Epithelial cell of proximal tubule (primary cell): ENCODE results near the gene EML1. TPM values are rescaled to one million over a fixed set of nuclear protein-coding genes. Genes with fewer than 3 reads are reported as not detected.

ENCODE experiments used
- DNase-seq: peaks from one replicate; pipeline ENCODE4 v3.0.0-alpha.2; 2011; ENCODE audit warnings: low read depth
- H3K4me3 ChIP-seq: 2 replicates; pipeline ENCODE4 v1.5.1; 2011; ENCODE audit warnings: low read depth, mild to moderate bottlenecking, low read length
- CTCF ChIP-seq: conservative IDR thresholded peaks from 2 replicates; pipeline ENCODE4 v1.5.1; 2012; ENCODE audit warnings: low read depth, mild to moderate bottlenecking, low read length
- total RNA-seq: library from RNA; depleted of rRNA; stranded (reverse); fragments of >200 nt; gene quantifications from 2 replicates; pipeline ENCODE4 v1.2.3, GENCODE V29; 2015

EML1 gene
- total RNA-seq, 1 donor from 2014 or later = 25.1 TPM

GRCh38 chr14:99918781-99919180 lies 125.6 kb downstream of the EML1 start:
- DNase-seq = no peak
- no peak overlapping the region for H3K4me3 ChIP-seq
- no peak for TF ChIP-seq CTCF

GRCh38 chr14:99921425-99921824 lies 128.2 kb downstream of the EML1 start:
- no peak overlapping the region for H3K4me3 ChIP-seq
- DNase-seq = no peak

GRCh38 chr14:99924379-99924778 lies 131.2 kb downstream of the EML1 start:
- no peak for DNase-seq
- H3K4me3 ChIP-seq = no peak overlapping the region
- TF ChIP-seq CTCF = no peak

More at GRCh38 chr14:99921425-99921824, 128.2 kb downstream of the EML1 start:
- TF ChIP-seq CTCF = no peak

- no peak overlapping the region for H3K4me3 ChIP-seq
These were observed 132.3 kb downstream of the EML1 start for GRCh38 chr14:99925471-99925870.

GRCh38 chr14:99928963-99929362 lies 135.8 kb downstream of the EML1 start:
- TF ChIP-seq CTCF = no peak
- no peak for DNase-seq
- H3K4me3 ChIP-seq = no peak overlapping the region

More at GRCh38 chr14:99925471-99925870, 132.3 kb downstream of the EML1 start:
- no peak for DNase-seq
- TF ChIP-seq CTCF = no peak

GRCh38 chr14:99929601-99930000 lies 136.4 kb downstream of the EML1 start:
- H3K4me3 ChIP-seq = no peak overlapping the region
- no peak for DNase-seq
- no peak for TF ChIP-seq CTCF

GRCh38 chr14:99930420-99931274 lies 137.4 kb downstream of the EML1 start:
- DNase-seq = no peak
- TF ChIP-seq CTCF = no peak
- no peak overlapping the region for H3K4me3 ChIP-seq
